ENCODE results near the gene PML. TPM values are rescaled to one million over a fixed set of nuclear protein-coding genes. Genes with fewer than 3 reads are reported as not detected.

Gene PML
- total and polyA plus RNA-seq, 4 donors = 33.9 to 80.5 (median 60.8) TPM

DNA sequence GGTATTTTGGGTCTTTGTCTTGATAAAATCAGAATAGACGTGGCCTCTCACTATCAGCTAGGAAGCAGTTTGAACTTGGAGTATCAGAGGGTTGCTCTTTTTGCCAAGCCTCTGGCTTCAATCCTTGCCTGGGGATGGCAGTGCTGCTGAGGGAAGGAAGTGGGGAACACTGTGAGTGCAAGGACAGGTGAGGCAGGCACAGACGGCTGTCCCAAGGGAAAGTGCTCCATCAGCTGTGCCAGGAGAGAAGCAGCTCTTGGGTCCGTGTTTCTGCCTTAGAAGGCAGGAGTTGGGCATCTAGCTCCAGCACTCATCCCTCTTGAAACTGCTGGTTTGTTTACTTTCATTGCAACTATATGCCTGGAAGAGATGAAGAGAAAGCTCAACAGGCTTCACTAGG lies 33.2 kb downstream of the PML start:
- no peak for TF ChIP-seq CTCF (IDR thresholded peaks at IDR 0.05; ENCODE audit: control extremely low read depth, extremely low read depth)
- DNase-seq = no peak
- no peak for ATAC-seq (ENCODE audit: insufficient read depth, low FRiP score)
- WGBS, 2 donors = 54 to 73% methylated on average over 3 of the region's 3 CpGs
- no peaks in the 10 kb centered on the region for H3K27me3 ChIP-seq (ENCODE audit: control insufficient read depth in 3 of 3, insufficient read depth in 3 of 3, low read length in 2 of 3)
- no peak overlapping the region for H3K4me3 ChIP-seq
- H3K9me3 ChIP-seq (ENCODE audit: control insufficient read depth in 4 of 4, insufficient read depth in 3 of 4, low read length in 3 of 4) = peaks cover 0 to 2% (median 0%) of the 10 kb centered on the region in 4 donors
- peaks cover 18 to 51% (median 25%) of the 10 kb centered on the region in 4 donors for H3K36me3 ChIP-seq (ENCODE audit: control insufficient read depth in 4 of 4, insufficient read depth in 4 of 4, low read length in 4 of 4)
- no peak overlapping the region for H3K27ac ChIP-seq (ENCODE audit: low read depth in 1 of 2, low read length in 1 of 2)
- H3K9ac ChIP-seq (ENCODE audit: insufficient read depth in 1 of 2, low read length in 2 of 2) = no peak overlapping the region
- H3K4me1 ChIP-seq (ENCODE audit: control insufficient read depth in 5 of 5, insufficient read depth in 5 of 5, low read length in 5 of 5) = peaks cover 0 to 26% (median 0%) of the 10 kb centered on the region in 5 donors

DNA sequence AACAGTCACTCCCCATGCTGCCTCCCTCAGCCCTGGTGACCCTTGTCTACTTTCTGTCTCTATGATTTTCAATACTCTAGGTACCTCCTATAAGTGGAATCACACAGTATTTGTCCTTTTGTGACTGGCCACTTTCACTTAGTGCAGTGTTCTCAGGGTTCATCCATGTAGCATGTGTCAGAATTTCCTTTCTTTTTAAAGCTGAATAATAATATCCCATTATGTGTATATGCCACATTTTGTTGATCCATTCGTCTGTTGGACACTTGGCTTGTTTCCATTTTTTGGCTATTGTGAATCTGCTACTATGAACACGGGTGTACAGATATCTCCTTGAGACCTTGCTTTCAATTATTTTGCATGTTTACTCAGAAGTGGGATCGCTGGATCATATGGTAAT lies 34.1 kb downstream of the PML start:
- Histone ChIP-seq H3K4me3 (no peak overlapping the region), H3K9me3 (ENCODE audit: control insufficient read depth in 4 of 4, insufficient read depth in 3 of 4, low read length in 3 of 4) (no peaks in the 10 kb centered on the region), H3K9ac (ENCODE audit: insufficient read depth in 1 of 2, low read length in 2 of 2) (no peak overlapping the region), H3K27ac (ENCODE audit: low read depth in 1 of 2, low read length in 1 of 2) (no peak overlapping the region), H3K27me3 (ENCODE audit: control insufficient read depth in 3 of 3, insufficient read depth in 3 of 3, low read length in 2 of 3) (no peaks in the 10 kb centered on the region), H3K36me3 (ENCODE audit: control insufficient read depth in 4 of 4, insufficient read depth in 4 of 4, low read length in 4 of 4) (peaks cover 10 to 51% (median 29%) of the 10 kb centered on the region in 4 donors), H3K4me1 (ENCODE audit: control insufficient read depth in 5 of 5, insufficient read depth in 5 of 5, low read length in 5 of 5) (peaks cover 0 to 19% (median 0%) of the 10 kb centered on the region in 5 donors)
- TF ChIP-seq CTCF (IDR thresholded peaks at IDR 0.05; ENCODE audit: control extremely low read depth, extremely low read depth) = no peak
- ATAC-seq (ENCODE audit: insufficient read depth, low FRiP score) (no peak), DNase-seq (no peak)
- 60 to 74% methylated on average over 3 of the region's 3 CpGs for WGBS, 2 donors

DNA sequence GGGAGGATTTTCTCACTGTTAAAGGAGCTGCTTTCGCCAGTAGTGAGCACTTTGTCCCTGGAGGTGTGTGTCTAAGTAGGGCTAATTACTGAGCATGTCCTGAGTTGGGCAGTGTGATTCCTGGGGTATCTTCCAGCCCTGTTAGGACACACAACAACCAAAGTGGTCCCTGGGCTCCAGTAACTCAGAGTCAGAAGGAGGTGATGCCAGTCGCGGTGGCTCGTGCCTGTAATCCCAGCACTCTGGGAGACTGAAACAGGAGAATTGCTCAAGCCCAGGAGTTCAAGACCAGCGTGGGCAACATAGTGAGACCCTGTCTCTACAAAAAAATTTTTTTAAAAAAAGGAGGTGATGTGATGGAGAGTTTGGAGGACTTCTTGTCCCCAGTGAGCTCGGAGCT lies 37.5 kb downstream of the PML start:
- no peak overlapping the region for H3K27ac ChIP-seq (ENCODE audit: low read depth in 1 of 2, low read length in 1 of 2)
- no peaks in the 10 kb centered on the region for H3K27me3 ChIP-seq (ENCODE audit: control insufficient read depth in 3 of 3, insufficient read depth in 3 of 3, low read length in 2 of 3)
- 94 to 95% methylated on average over 6 of the region's 6 CpGs for WGBS, 2 donors
- no peak overlapping the region for H3K9ac ChIP-seq (ENCODE audit: insufficient read depth in 1 of 2, low read length in 2 of 2)
- H3K4me3 ChIP-seq = no peak overlapping the region
- ATAC-seq (ENCODE audit: insufficient read depth, low FRiP score) = no peak
- no peak for TF ChIP-seq CTCF (IDR thresholded peaks at IDR 0.05; ENCODE audit: control extremely low read depth, extremely low read depth)
- H3K9me3 ChIP-seq (ENCODE audit: control insufficient read depth in 4 of 4, insufficient read depth in 3 of 4, low read length in 3 of 4) = no peaks in the 10 kb centered on the region
- H3K36me3 ChIP-seq (ENCODE audit: control insufficient read depth in 4 of 4, insufficient read depth in 4 of 4, low read length in 4 of 4) = peaks cover 9 to 60% (median 30%) of the 10 kb centered on the region in 4 donors
- DNase-seq = no peak
- H3K4me1 ChIP-seq (ENCODE audit: control insufficient read depth in 5 of 5, insufficient read depth in 5 of 5, low read length in 5 of 5) = peaks cover 0 to 4% (median 0%) of the 10 kb centered on the region in 5 donors

Data from lung (tissue), 12 donors.